PC-9 (cell line): ENCODE results near the gene DMWD. TPM values are rescaled to one million over a fixed set of nuclear protein-coding genes. Genes with fewer than 3 reads are reported as not detected.
A peak's percentile ranks its signal among the peaks of the same experiment; 100 is the strongest.

Experiments used
- BruUV-seq: library from RNA; stranded (reverse); fragments of 400-500 nt; replicated peaks from 2 replicates; lab custom pipeline; 2021; lab: Mats Ljungman, UMichigan
- CTCF ChIA-PET: fragments of 300-600 bp; sonication (Branson Sonifier 250); formaldehyde crosslinking; loops from one replicate; lab custom pipeline; 2022; ENCODE audit warnings: antibody characterized with exemption; lab: Charles Lee
- POLR2A ChIA-PET: fragments of 300-600 bp; sonication (Branson Sonifier 250); formaldehyde crosslinking; loops from one replicate; lab custom pipeline; 2022; ENCODE audit warnings: antibody characterized with exemption; ENCODE audit not compliant: unreplicated experiment; lab: Charles Lee
- DNase-seq, 2 experiments: peaks; one replicate each; pipeline versions ENCODE4 v3.0.0 to v3.0.0-alpha.2; 2015 to 2022; ENCODE audit warnings: mixed read lengths in 1 of 2
- H2AFZ ChIP-seq: fragments of 200-600 bp; sonication (generic); 2 replicates; pipeline ENCODE4 v1.8.1; 2017; ENCODE audit warnings: antibody characterized with exemption
- H3F3A ChIP-seq: fragments of 200-600 bp; sonication (generic); 2 replicates; pipeline ENCODE4 v1.8.1; 2017; ENCODE audit warnings: antibody characterized with exemption, mild to moderate bottlenecking, low read depth; ENCODE audit not compliant: insufficient read depth
- H3K27ac ChIP-seq: fragments of 200-600 bp; sonication (generic); 2 replicates; pipeline ENCODE4 v1.6.1; 2016; ENCODE audit warnings: mixed run types
- H3K27me3 ChIP-seq: fragments of 200-600 bp; sonication (generic); 2 replicates; pipeline ENCODE4 v1.6.1; 2016; ENCODE audit warnings: low read depth, mixed run types; ENCODE audit not compliant: insufficient read depth
- H3K36me3 ChIP-seq: fragments of 200-600 bp; sonication (generic); 2 replicates; pipeline ENCODE4 v1.6.1; 2016; ENCODE audit warnings: low read depth, mixed run types
- H3K4me1 ChIP-seq: fragments of 200-600 bp; sonication (generic); replicated peaks from 2 replicates; pipeline ENCODE4 v1.6.1; 2016; ENCODE audit warnings: mixed run types; ENCODE audit not compliant: insufficient read depth
- H3K4me2 ChIP-seq: fragments of 200-600 bp; sonication (generic); 2 replicates; pipeline ENCODE4 v1.6.1; 2017; ENCODE audit warnings: mixed run types
- H3K4me3 ChIP-seq: fragments of 200-600 bp; sonication (generic); 2 replicates; pipeline ENCODE4 v1.6.1; 2016; ENCODE audit warnings: mixed run types
- H3K79me2 ChIP-seq: fragments of 200-600 bp; sonication (generic); 2 replicates; pipeline ENCODE4 v1.6.1; 2017; ENCODE audit warnings: low read depth, mixed run types
- H3K9me2 ChIP-seq: fragments of 200-600 bp; sonication (generic); 2 replicates; pipeline ENCODE4 v1.8.1; 2017; ENCODE audit warnings: mild to moderate bottlenecking; ENCODE audit not compliant: insufficient read depth
- H3K9me3 ChIP-seq: fragments of 200-600 bp; sonication (generic); 2 replicates; pipeline ENCODE4 v1.8.1; 2016; ENCODE audit warnings: low read depth; ENCODE audit not compliant: insufficient read depth
- H4K20me1 ChIP-seq: fragments of 200-600 bp; sonication (generic); 2 replicates; pipeline ENCODE4 v1.8.1; 2017; ENCODE audit not compliant: insufficient read depth
- CTCF ChIP-seq: fragments of 200-600 bp; sonication (generic); conservative IDR thresholded peaks from 2 replicates; pipeline ENCODE4 v1.6.1; 2017; ENCODE audit warnings: mixed run types, antibody characterized with exemption, mild to moderate bottlenecking, moderate library complexity
- EZH2 ChIP-seq: fragments of 200-600 bp; sonication (generic); IDR thresholded peaks from 2 replicates; pipeline ENCODE4 v1.8.0; 2017; ENCODE audit warnings: antibody characterized with exemption, low read depth
- intact Hi-C: fragments of 100-400 bp; cut with micrococcal nuclease; formaldehyde crosslinking; loops from one replicate; pipeline ENCODE4 v1.10.0; 2022; ENCODE audit not compliant: unreplicated experiment
- total RNA-seq: library from RNA; stranded (reverse); gene quantifications from 2 replicates; pipeline ENCODE4 v1.2.3, GENCODE V29; 2021

The DMWD gene
- total RNA-seq, 1 experiment from 2014 or later = 66.7 TPM

- BruUV-seq = no TSS peak
- intact Hi-C loops = no loop called here
- CTCF ChIA-PET = no interaction called here
- no peak for DNase-seq
- Histone ChIP-seq H3K9me3 (no peaks in the 10 kb centered on the region), H4K20me1 (peaks cover 9% of the 10 kb centered on the region), H3K27ac (peak overlapping the region; percentile 81; the same call in 1 of the 2 replicates), H3K36me3 (peaks cover 27% of the 10 kb centered on the region), H3F3A (peaks cover 56% of the 10 kb centered on the region), H3K4me3 (no peak overlapping the region), H3K79me2 (peaks cover 13% of the 10 kb centered on the region), H3K27me3 (no peaks in the 10 kb centered on the region), H3K4me1 (peaks cover 50% of the 10 kb centered on the region), H3K4me2 (peak overlapping the region; percentile 81), H3K9me2 (no peaks in the 10 kb centered on the region), H2AFZ (no peak overlapping the region)
- POLR2A ChIA-PET = no interaction called here
- no peak for TF ChIP-seq CTCF
- TF ChIP-seq EZH2 = no peak
These were observed 13.2 kb downstream of the DMWD start for GRCh38 chr19:45779231-45780145.

- Histone ChIP-seq H3K9me3 (no peaks in the 10 kb centered on the region), H3K4me2 (no peak overlapping the region), H3K4me3 (no peak overlapping the region), H3K27me3 (no peaks in the 10 kb centered on the region), H3K9me2 (no peaks in the 10 kb centered on the region), H3K36me3 (peaks cover 29% of the 10 kb centered on the region), H2AFZ (no peak overlapping the region), H3F3A (peaks cover 57% of the 10 kb centered on the region), H3K79me2 (peaks cover 13% of the 10 kb centered on the region), H3K4me1 (peaks cover 36% of the 10 kb centered on the region), H3K27ac (no peak overlapping the region), H4K20me1 (peaks cover 9% of the 10 kb centered on the region)
- TF ChIP-seq EZH2 (no peak), CTCF (no peak)
- intact Hi-C loops = no loop called here
- no peak for DNase-seq
- no TSS peak for BruUV-seq
- ChIA-PET CTCF (no interaction called here), POLR2A (no interaction called here)
These were observed 14.5 kb downstream of the DMWD start for GRCh38 chr19:45778010-45778661.

- peaks cover 13% of the 10 kb centered on the region for H3K79me2 ChIP-seq
- H3K4me3 ChIP-seq = no peak overlapping the region
- no peaks in the 10 kb centered on the region for H3K27me3 ChIP-seq
- peaks cover 30% of the 10 kb centered on the region for H3K4me1 ChIP-seq
- ChIA-PET POLR2A (no interaction called here), CTCF (no interaction called here)
- no peak for DNase-seq
- BruUV-seq = no TSS peak
- H3K4me2 ChIP-seq = no peak overlapping the region
- peaks cover 9% of the 10 kb centered on the region for H4K20me1 ChIP-seq
- peaks cover 30% of the 10 kb centered on the region for H3K36me3 ChIP-seq
- no peaks in the 10 kb centered on the region for H3K9me2 ChIP-seq
- intact Hi-C loops = no loop called here
- no peaks in the 10 kb centered on the region for H3K9me3 ChIP-seq
- no peak overlapping the region for H3K27ac ChIP-seq
- TF ChIP-seq CTCF (no peak), EZH2 (no peak)
- H2AFZ ChIP-seq = no peak overlapping the region
- H3F3A ChIP-seq = peaks cover 60% of the 10 kb centered on the region
These were observed 15.2 kb downstream of the DMWD start for GRCh38 chr19:45777395-45777961.
